PC-3 (cell line): ENCODE data around the gene LYPD1. TPM values are rescaled to one million over a fixed set of nuclear protein-coding genes. Genes with fewer than 3 reads are reported as not detected.

ENCODE experiments used
- ATAC-seq: fragments of 200-7000 bp; cut with Tn5 transposase; 2 replicates; pipeline ENCODE4 v1.9.1; 2020; ENCODE audit warnings: mild to moderate bottlenecking, moderate library complexity
- BruUV-seq: library from RNA; stranded (reverse); fragments of 400-500 nt; replicated peaks from 2 replicates; lab custom pipeline; 2021; lab: Mats Ljungman, UMichigan
- CTCF ChIA-PET: fragments of 300-600 bp; sonication (Branson Sonifier 250); formaldehyde crosslinking; loops from one replicate; lab custom pipeline; 2022; ENCODE audit warnings: antibody characterized with exemption; lab: Charles Lee
- POLR2A ChIA-PET: fragments of 300-600 bp; sonication (Branson Sonifier 250); formaldehyde crosslinking; loops from one replicate; lab custom pipeline; 2022; ENCODE audit warnings: antibody characterized with exemption; ENCODE audit not compliant: unreplicated experiment; lab: Charles Lee
- DNase-seq: peaks from one replicate; pipeline ENCODE4 v3.0.0-alpha.2; 2015
- H2AFZ ChIP-seq: fragments of 300-600 bp; sonication (generic); 2 replicates; pipeline ENCODE4 v1.6.0; 2016; ENCODE audit warnings: antibody characterized with exemption, low read length
- H3F3A ChIP-seq: fragments of 300-600 bp; sonication (generic); one replicate; pipeline ENCODE4 v1.6.0; 2017; ENCODE audit warnings: antibody characterized with exemption, low read length, control low read depth, mild to moderate bottlenecking; ENCODE audit not compliant: unreplicated experiment
- H3K27ac ChIP-seq: fragments of 300-600 bp; sonication (generic); 2 replicates; pipeline ENCODE4 v1.5.1; 2016; ENCODE audit warnings: mild to moderate bottlenecking, low read length
- H3K27me3 ChIP-seq: fragments of 300-600 bp; sonication (generic); 2 replicates; pipeline ENCODE4 v1.6.1; 2016; ENCODE audit warnings: low read length, mixed read lengths
- H3K36me3 ChIP-seq: fragments of 300-600 bp; sonication (generic); 2 replicates; pipeline ENCODE4 v1.6.1; 2016; ENCODE audit warnings: low read depth, mixed run types, low read length, mixed read lengths
- H3K4me1 ChIP-seq: fragments of 300-600 bp; sonication (generic); 2 replicates; pipeline ENCODE4 v1.5.1; 2016; ENCODE audit warnings: low read length; ENCODE audit not compliant: insufficient read depth
- H3K4me2 ChIP-seq: fragments of 300-600 bp; sonication (generic); 2 replicates; pipeline ENCODE4 v1.6.0; 2016; ENCODE audit warnings: low read length
- H3K4me3 ChIP-seq: fragments of 300-600 bp; sonication (generic); 2 replicates; pipeline ENCODE4 v1.5.1; 2016; ENCODE audit warnings: mild to moderate bottlenecking, low read length, mixed read lengths
- H3K79me2 ChIP-seq: fragments of 300-600 bp; sonication (generic); 2 replicates; pipeline ENCODE4 v1.6.1; 2017; ENCODE audit warnings: low read length, mixed read lengths
- H3K9ac ChIP-seq: fragments of 300-600 bp; sonication (generic); 2 replicates; pipeline ENCODE4 v1.6.0; 2016; ENCODE audit warnings: mild to moderate bottlenecking, low read length
- H3K9me2 ChIP-seq: fragments of 300-600 bp; sonication (generic); replicated peaks from 2 replicates; pipeline ENCODE4 v1.6.1; 2016; ENCODE audit warnings: mixed run types, low read length, mixed read lengths
- H3K9me3 ChIP-seq: fragments of 300-600 bp; sonication (generic); 2 replicates; pipeline ENCODE4 v1.6.1; 2016; ENCODE audit warnings: low read length, mixed read lengths
- H4K20me1 ChIP-seq: fragments of 300-600 bp; sonication (generic); 2 replicates; pipeline ENCODE4 v1.6.1; 2016; ENCODE audit warnings: low read length, mixed read lengths
- EZH2 ChIP-seq: fragments of 300-600 bp; sonication (generic); IDR thresholded peaks from one replicate; pipeline ENCODE4 v1.6.1; 2017; ENCODE audit warnings: antibody characterized with exemption, mild to moderate bottlenecking, low read length; ENCODE audit not compliant: unreplicated experiment
- EZH2phosphoT487 ChIP-seq: fragments of 300-600 bp; sonication (generic); IDR thresholded peaks from 2 replicates; pipeline ENCODE4 v1.6.1; 2018; ENCODE audit warnings: mild to moderate bottlenecking, antibody characterized with exemption, low read length, borderline replicate concordance
- intact Hi-C: fragments of 100-400 bp; cut with micrococcal nuclease; formaldehyde crosslinking; loops from 2 replicates; pipeline ENCODE4 v1.9.0; 2023
- total RNA-seq: library from RNA; depleted of rRNA; stranded (reverse); fragments of >200 nt; gene quantifications from 2 replicates; pipeline ENCODE4 v1.2.3, GENCODE V29; 2014
- TF ChIP-seq, protein P1 (sequence below): fragments of 300-600 bp; sonication (generic); conservative IDR thresholded peaks from 2 replicates; pipeline ENCODE4 v1.5.1; 2017; ENCODE audit warnings: antibody characterized with exemption, low read depth, mild to moderate bottlenecking, low read length

LYPD1 gene
- total RNA-seq, 1 experiment from 2014 or later, result 18.7 TPM

DNA sequence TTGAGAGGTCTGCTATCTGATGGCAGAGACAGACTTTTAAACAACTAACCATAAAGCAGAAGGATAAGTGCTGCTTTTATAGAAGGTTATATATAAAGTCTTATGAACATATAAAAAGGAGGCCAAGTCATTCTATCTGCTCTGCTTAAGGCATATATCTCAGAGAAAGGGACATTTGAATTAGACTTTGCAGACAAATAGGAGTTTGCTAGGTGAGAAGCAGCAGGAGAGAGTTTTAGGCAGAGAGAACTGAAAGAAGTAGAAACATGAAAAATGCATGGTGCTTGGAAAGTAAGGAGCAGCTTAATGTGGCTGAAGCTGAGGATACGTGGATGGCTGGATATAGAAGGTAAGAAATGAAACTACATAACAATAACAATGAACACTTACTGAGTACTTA, 65.4 kb downstream of the LYPD1 start:
- no peak overlapping the region for H2AFZ ChIP-seq
- H3K9me3 ChIP-seq, result no peaks in the 10 kb centered on the region
- no peaks in the 10 kb centered on the region for H3K27me3 ChIP-seq
- no peak overlapping the region for H3K4me2 ChIP-seq
- no peaks in the 10 kb centered on the region for H3K4me1 ChIP-seq
- no TSS peak for BruUV-seq
- intact Hi-C loops, result no loop called here
- POLR2A ChIA-PET, result no interaction called here
- no peaks in the 10 kb centered on the region for H3K9me2 ChIP-seq
- DNase-seq (no peak), ATAC-seq (no peak)
- no peaks in the 10 kb centered on the region for H3F3A ChIP-seq
- H3K9ac ChIP-seq, result no peak overlapping the region
- no peak overlapping the region for H3K4me3 ChIP-seq
- H3K27ac ChIP-seq, result no peak overlapping the region
- CTCF ChIA-PET, result no interaction called here
- H4K20me1 ChIP-seq, result no peaks in the 10 kb centered on the region
- H3K36me3 ChIP-seq, result no peaks in the 10 kb centered on the region; the same call in 1 of the 2 replicates
- TF ChIP-seq, protein P1, sequence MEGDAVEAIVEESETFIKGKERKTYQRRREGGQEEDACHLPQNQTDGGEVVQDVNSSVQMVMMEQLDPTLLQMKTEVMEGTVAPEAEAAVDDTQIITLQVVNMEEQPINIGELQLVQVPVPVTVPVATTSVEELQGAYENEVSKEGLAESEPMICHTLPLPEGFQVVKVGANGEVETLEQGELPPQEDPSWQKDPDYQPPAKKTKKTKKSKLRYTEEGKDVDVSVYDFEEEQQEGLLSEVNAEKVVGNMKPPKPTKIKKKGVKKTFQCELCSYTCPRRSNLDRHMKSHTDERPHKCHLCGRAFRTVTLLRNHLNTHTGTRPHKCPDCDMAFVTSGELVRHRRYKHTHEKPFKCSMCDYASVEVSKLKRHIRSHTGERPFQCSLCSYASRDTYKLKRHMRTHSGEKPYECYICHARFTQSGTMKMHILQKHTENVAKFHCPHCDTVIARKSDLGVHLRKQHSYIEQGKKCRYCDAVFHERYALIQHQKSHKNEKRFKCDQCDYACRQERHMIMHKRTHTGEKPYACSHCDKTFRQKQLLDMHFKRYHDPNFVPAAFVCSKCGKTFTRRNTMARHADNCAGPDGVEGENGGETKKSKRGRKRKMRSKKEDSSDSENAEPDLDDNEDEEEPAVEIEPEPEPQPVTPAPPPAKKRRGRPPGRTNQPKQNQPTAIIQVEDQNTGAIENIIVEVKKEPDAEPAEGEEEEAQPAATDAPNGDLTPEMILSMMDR, result no peak
- TF ChIP-seq EZH2phosphoT487 (no peak), EZH2 (no peak)
- H3K79me2 ChIP-seq, result no peaks in the 10 kb centered on the region

DNA sequence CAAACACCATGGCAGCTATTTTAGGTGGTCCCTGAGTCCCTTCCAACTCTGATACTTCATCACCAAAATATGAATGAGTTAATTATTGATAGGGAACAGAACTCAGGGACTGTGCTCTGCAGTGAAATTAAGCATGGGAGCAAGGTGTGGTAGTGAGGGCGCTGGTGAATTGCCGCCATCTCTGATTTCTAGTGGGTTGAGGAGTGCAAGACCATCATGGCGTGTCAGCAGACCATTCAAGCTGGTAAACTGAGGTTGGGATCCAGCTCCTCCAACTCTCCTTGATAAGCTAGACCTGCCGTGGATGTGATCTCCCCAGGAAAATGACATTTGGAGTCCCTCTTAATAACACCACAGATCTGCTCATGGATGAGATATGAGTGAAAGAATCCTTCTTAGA, 70.4 kb downstream of the LYPD1 start:
- H3K4me3 ChIP-seq, result no peak overlapping the region
- H3F3A ChIP-seq, result no peaks in the 10 kb centered on the region
- H3K4me1 ChIP-seq, result no peaks in the 10 kb centered on the region
- no peaks in the 10 kb centered on the region for H3K9me2 ChIP-seq
- no peaks in the 10 kb centered on the region; the same call in 1 of the 2 replicates for H4K20me1 ChIP-seq
- no peaks in the 10 kb centered on the region for H3K9me3 ChIP-seq
- H2AFZ ChIP-seq, result no peak overlapping the region
- CTCF ChIA-PET, result no interaction called here
- no peak for TF ChIP-seq EZH2phosphoT487
- TF ChIP-seq, protein P1, result no peak
- TF ChIP-seq EZH2, result no peak
- POLR2A ChIA-PET, result no interaction called here
- no peak overlapping the region for H3K27ac ChIP-seq
- intact Hi-C loops, result no loop called here
- no TSS peak for BruUV-seq
- H3K4me2 ChIP-seq, result no peak overlapping the region
- H3K9ac ChIP-seq, result no peak overlapping the region
- H3K79me2 ChIP-seq, result peaks cover 4% of the 10 kb centered on the region; the same call in 1 of the 2 replicates
- H3K36me3 ChIP-seq, result no peaks in the 10 kb centered on the region; the same call in 1 of the 2 replicates
- DNase-seq (no peak), ATAC-seq (no peak)
- H3K27me3 ChIP-seq, result no peaks in the 10 kb centered on the region

DNA sequence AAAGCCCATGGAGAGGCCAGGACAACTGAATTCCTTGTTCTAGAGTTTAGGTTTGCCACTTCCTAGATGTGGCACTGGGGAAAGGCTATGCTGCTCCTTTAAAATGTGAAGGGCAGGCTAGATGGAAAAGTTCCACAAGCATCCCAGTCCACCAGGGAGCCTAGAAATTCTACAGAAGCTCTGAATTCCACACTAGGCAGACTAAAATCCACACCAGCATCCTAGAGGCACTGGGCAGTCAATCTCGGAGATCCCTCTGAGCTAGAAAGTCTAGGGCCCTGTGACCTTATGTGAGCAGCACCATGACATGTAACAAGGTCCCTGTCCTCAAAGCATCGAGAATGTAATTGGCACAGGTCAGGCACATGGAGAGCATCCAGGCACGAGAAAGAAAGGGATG, 71.5 kb downstream of the LYPD1 start:
- CTCF ChIA-PET, result no interaction called here
- BruUV-seq, result no TSS peak

More for the DNA sequence above, 71.5 kb downstream of the LYPD1 start:
- H3K9me2 ChIP-seq, result no peaks in the 10 kb centered on the region
- intact Hi-C loops, result no loop called here
- H3K4me3 ChIP-seq, result no peak overlapping the region
- no peak overlapping the region for H3K4me2 ChIP-seq
- no peaks in the 10 kb centered on the region for H3K27me3 ChIP-seq
- no peaks in the 10 kb centered on the region; the same call in 1 of the 2 replicates for H3K36me3 ChIP-seq
- H3K4me1 ChIP-seq, result no peaks in the 10 kb centered on the region
- no peaks in the 10 kb centered on the region; the same call in 1 of the 2 replicates for H4K20me1 ChIP-seq
- no peak overlapping the region for H3K27ac ChIP-seq
- peaks cover 10% of the 10 kb centered on the region; the same call in 1 of the 2 replicates for H3K79me2 ChIP-seq
- POLR2A ChIA-PET, result no interaction called here
- no peak overlapping the region for H2AFZ ChIP-seq
- no peak for DNase-seq
- H3F3A ChIP-seq, result no peaks in the 10 kb centered on the region
- ATAC-seq, result no peak
- H3K9ac ChIP-seq, result no peak overlapping the region
- H3K9me3 ChIP-seq, result no peaks in the 10 kb centered on the region
- TF ChIP-seq EZH2phosphoT487 (no peak), EZH2 (no peak)
- TF ChIP-seq, protein P1, result no peak
